IgD-negative memory B cell (primary cell): ENCODE data around the gene NCBP3. TPM values are rescaled to one million over a fixed set of nuclear protein-coding genes. Genes with fewer than 3 reads are reported as not detected.
A peak's percentile ranks its signal among the peaks of the same experiment; 100 is the strongest.

ENCODE experiments used
- H3K27ac Mint-ChIP-seq, 3 donors: one replicate each; pipeline ENCODE4 v1.8.0; 2020 to 2022; ENCODE audit warnings: mild to moderate bottlenecking in 3 of 3, mixed read lengths in 3 of 3, moderate library complexity in 1 of 3
- H3K27me3 Mint-ChIP-seq: one replicate; pipeline ENCODE4 v1.8.0; 2021; ENCODE audit warnings: mixed read lengths
- H3K36me3 Mint-ChIP-seq: one replicate; pipeline ENCODE4 v1.8.0; 2020; ENCODE audit warnings: mild to moderate bottlenecking, mixed read lengths
- H3K4me1 Mint-ChIP-seq, 3 donors: one replicate each; pipeline ENCODE4 v1.8.0; 2020 to 2022; ENCODE audit warnings: mixed read lengths in 3 of 3, mild to moderate bottlenecking in 1 of 3
- H3K4me3 Mint-ChIP-seq, 4 donors: one replicate each; pipeline ENCODE4 v1.8.0; 2020 to 2022; ENCODE audit warnings: mild to moderate bottlenecking in 4 of 4, mixed read lengths in 4 of 4, moderate library complexity in 3 of 4
- H3K9me3 Mint-ChIP-seq, 3 donors: one replicate each; pipeline ENCODE4 v1.8.0; 2020 to 2021; ENCODE audit warnings: mixed read lengths in 3 of 3, mild to moderate bottlenecking in 1 of 3
- polyA plus RNA-seq: library from polyadenylated mRNA; unstranded; fragments of 300-500 nt; fragmentation: Illumina TruSeq; gene quantifications from one replicate; pipeline ENCODE4 v1.2.3, GENCODE V29; 2021

NCBP3 gene
- 12.5 TPM for polyA plus RNA-seq

GRCh38 chr17:3845621-3846436 is at the start of gene NCBP3:
Gene NCBP3, minus strand, starts transcription at chr17:3846246. Its CDS starts 23 bp downstream, at chr17:3846223.
- peak within 1 kb of the TSS; percentile 88 to 90 (median 89) for H3K27ac Mint-ChIP-seq
- peaks cover 3% of the 10 kb centered on the region for H3K36me3 Mint-ChIP-seq
- peaks cover 13 to 19% (median 14%) of the 10 kb centered on the region in 3 donors for H3K4me1 Mint-ChIP-seq
- H3K27me3 Mint-ChIP-seq: no peaks in the 10 kb centered on the region
- no peaks in the 10 kb centered on the region for H3K9me3 Mint-ChIP-seq
- H3K4me3 Mint-ChIP-seq: peak within 1 kb of the TSS; percentile 90 to 98 (median 96)

GRCh38 chr17:3895354-3895753 is 49.3 kb upstream of the NCBP3 start:
- H3K4me1 Mint-ChIP-seq: peaks cover 8 to 21% (median 15%) of the 10 kb centered on the region in 3 donors
- no peaks in the 10 kb centered on the region for H3K36me3 Mint-ChIP-seq
- H3K4me3 Mint-ChIP-seq: peak overlapping the region in 2 of 4 donors; percentile 22 to 87
- H3K9me3 Mint-ChIP-seq: no peaks in the 10 kb centered on the region
- no peaks in the 10 kb centered on the region for H3K27me3 Mint-ChIP-seq
- H3K27ac Mint-ChIP-seq: peak overlapping the region in 1 of 3 donors; percentile 80

GRCh38 chr17:3894911-3895343 is 48.9 kb upstream of the NCBP3 start:
- Mint-ChIP-seq H3K36me3 (no peaks in the 10 kb centered on the region), H3K27me3 (no peaks in the 10 kb centered on the region), H3K4me1 (peaks cover 8 to 22% (median 17%) of the 10 kb centered on the region in 3 donors), H3K4me3 (peak overlapping the region in 1 of 4 donors; percentile 87), H3K27ac (peak overlapping the region in 1 of 3 donors; percentile 80), H3K9me3 (no peaks in the 10 kb centered on the region)

GRCh38 chr17:3894188-3894587 is 48.1 kb upstream of the NCBP3 start:
- Mint-ChIP-seq H3K36me3 (no peaks in the 10 kb centered on the region), H3K9me3 (no peaks in the 10 kb centered on the region), H3K27ac (peak overlapping the region in 1 of 3 donors; percentile 80), H3K4me3 (peak overlapping the region; percentile 82 to 95 (median 90)), H3K4me1 (peaks cover 8 to 22% (median 17%) of the 10 kb centered on the region in 3 donors), H3K27me3 (no peaks in the 10 kb centered on the region)

- Mint-ChIP-seq H3K9me3 (no peaks in the 10 kb centered on the region), H3K27me3 (no peaks in the 10 kb centered on the region), H3K4me1 (peaks cover 8 to 22% (median 17%) of the 10 kb centered on the region in 3 donors), H3K4me3 (peak overlapping the region; percentile 82 to 95 (median 90)), H3K27ac (peak overlapping the region; percentile 39 to 80 (median 39)), H3K36me3 (no peaks in the 10 kb centered on the region)
Measured at GRCh38 chr17:3893720-3894116, 47.7 kb upstream of the NCBP3 start.

- Mint-ChIP-seq H3K27ac (peak within 1 kb of the TSS; percentile 39 to 87 (median 80)), H3K4me1 (peaks cover 8 to 22% (median 17%) of the 10 kb centered on the region in 3 donors), H3K36me3 (no peaks in the 10 kb centered on the region), H3K9me3 (no peaks in the 10 kb centered on the region), H3K4me3 (peak within 1 kb of the TSS; percentile 82 to 95 (median 90)), H3K27me3 (no peaks in the 10 kb centered on the region)
Measured at GRCh38 chr17:3893003-3893719, 47.1 kb upstream of the NCBP3 start, which contains the start of gene CAMKK1. Gene CAMKK1, minus strand, starts transcription at chr17:3893053. Its CDS starts 7,366 bp downstream, at chr17:3885687.

- Mint-ChIP-seq H3K9me3 (no peaks in the 10 kb centered on the region), H3K4me3 (peak overlapping the region; percentile 73 to 95 (median 86)), H3K36me3 (no peaks in the 10 kb centered on the region), H3K27ac (peak overlapping the region in 2 of 3 donors; percentile 46 to 66), H3K4me1 (peaks cover 8 to 24% (median 19%) of the 10 kb centered on the region in 3 donors), H3K27me3 (no peaks in the 10 kb centered on the region)
Measured at GRCh38 chr17:3892095-3892998, 46.3 kb upstream of the NCBP3 start.

- no peaks in the 10 kb centered on the region for H3K27me3 Mint-ChIP-seq
- H3K4me3 Mint-ChIP-seq: peak overlapping the region; percentile 73 to 95 (median 86)
- H3K9me3 Mint-ChIP-seq: no peaks in the 10 kb centered on the region
- H3K27ac Mint-ChIP-seq: peak overlapping the region in 2 of 3 donors; percentile 46 to 66
- H3K36me3 Mint-ChIP-seq: no peaks in the 10 kb centered on the region
- peaks cover 12 to 31% (median 26%) of the 10 kb centered on the region in 3 donors for H3K4me1 Mint-ChIP-seq
Measured at GRCh38 chr17:3891626-3892094, 45.6 kb upstream of the NCBP3 start.

- Mint-ChIP-seq H3K27me3 (no peaks in the 10 kb centered on the region), H3K36me3 (no peaks in the 10 kb centered on the region), H3K4me3 (peak overlapping the region in 3 of 4 donors; percentile 58 to 91 (median 73)), H3K4me1 (peaks cover 14 to 31% (median 31%) of the 10 kb centered on the region in 3 donors), H3K27ac (peak overlapping the region in 2 of 3 donors; percentile 57 to 66), H3K9me3 (no peaks in the 10 kb centered on the region)
Measured at GRCh38 chr17:3890878-3891219, 44.8 kb upstream of the NCBP3 start.

- Mint-ChIP-seq H3K27me3 (no peaks in the 10 kb centered on the region), H3K9me3 (no peaks in the 10 kb centered on the region), H3K27ac (peak overlapping the region in 2 of 3 donors; percentile 57 to 66), H3K4me3 (peak overlapping the region in 3 of 4 donors; percentile 23 to 58 (median 49)), H3K4me1 (peaks cover 14 to 31% (median 31%) of the 10 kb centered on the region in 3 donors), H3K36me3 (no peaks in the 10 kb centered on the region)
Measured at GRCh38 chr17:3890082-3890877, 44.2 kb upstream of the NCBP3 start.

GRCh38 chr17:3889325-3890012 is 43.4 kb upstream of the NCBP3 start:
- peak overlapping the region; percentile 10 to 83 (median 48) for H3K27ac Mint-ChIP-seq
- no peak overlapping the region for H3K4me3 Mint-ChIP-seq
- H3K27me3 Mint-ChIP-seq: no peaks in the 10 kb centered on the region
- H3K9me3 Mint-ChIP-seq: no peaks in the 10 kb centered on the region
- H3K36me3 Mint-ChIP-seq: no peaks in the 10 kb centered on the region
- H3K4me1 Mint-ChIP-seq: peaks cover 20 to 31% (median 31%) of the 10 kb centered on the region in 3 donors

- H3K27ac Mint-ChIP-seq: peak overlapping the region in 2 of 3 donors; percentile 48 to 83
- no peaks in the 10 kb centered on the region for H3K9me3 Mint-ChIP-seq
- H3K4me3 Mint-ChIP-seq: peak overlapping the region in 1 of 4 donors; percentile 70
- H3K4me1 Mint-ChIP-seq: peaks cover 15 to 29% (median 25%) of the 10 kb centered on the region in 3 donors
- H3K27me3 Mint-ChIP-seq: no peaks in the 10 kb centered on the region
- no peaks in the 10 kb centered on the region for H3K36me3 Mint-ChIP-seq
Measured at GRCh38 chr17:3888343-3889171, 42.5 kb upstream of the NCBP3 start.
